Heart right ventricle (tissue), 16 donors: Measurements from ENCODE around the gene REG1B. TPM values are rescaled to one million over a fixed set of nuclear protein-coding genes. Genes with fewer than 3 reads are reported as not detected.

Experiments used
- ATAC-seq, 8 donors: fragments of 200-7000 bp; cut with Tn5 transposase; one replicate each; pipeline ENCODE4 v1.9.1; 2020; ENCODE audit warnings: mild to moderate bottlenecking in 8 of 8, moderate library complexity in 8 of 8, moderate number of reproducible peaks in 1 of 8
- DNase-seq, 2 donors: peaks; one replicate each; pipeline ENCODE4 v3.0.0-alpha.2; 2020
- H3K27ac ChIP-seq, 10 donors: fragments of 200-600 bp; sonication (generic) in 2 of 10; one replicate each; pipeline versions ENCODE4 v1.5.0 to v1.8.0; 2020 to 2022; ENCODE audit warnings: mild to moderate bottlenecking in 3 of 10
- H3K27me3 ChIP-seq, 7 donors: fragments of 200-600 bp; one replicate each; pipeline ENCODE4 v1.8.0; 2021 to 2022; ENCODE audit warnings: mild to moderate bottlenecking in 2 of 7
- H3K36me3 ChIP-seq, 9 donors: fragments of 200-600 bp; sonication (generic) in 1 of 9; one replicate each; pipeline versions ENCODE4 v1.5.0 to v1.8.0; 2020 to 2022; ENCODE audit warnings: mild to moderate bottlenecking in 2 of 9
- H3K4me1 ChIP-seq, 9 donors: fragments of 200-600 bp; sonication (generic) in 1 of 9; one replicate each; pipeline versions ENCODE4 v1.5.0 to v1.8.0; 2020 to 2022; ENCODE audit warnings: mild to moderate bottlenecking in 4 of 9
- H3K4me3 ChIP-seq, 10 donors: fragments of 200-600 bp; sonication (generic) in 2 of 10; one replicate each; pipeline versions ENCODE4 v1.5.0 to v1.8.0; 2020 to 2022; ENCODE audit warnings: mild to moderate bottlenecking in 7 of 10, moderate library complexity in 2 of 10
- H3K9me3 ChIP-seq, 11 donors: fragments of 200-600 bp in 10 of 11; sonication (generic) in 2 of 11; one replicate each; pipeline versions ENCODE4 v1.5.0 to v1.8.0; 2013 to 2022; ENCODE audit warnings: mild to moderate bottlenecking in 2 of 11, control low read depth in 1 of 11, moderate library complexity in 1 of 11
- WGBS, 2 donors: extraction: QIAGEN DNeasy Blood & Tissue Kit; methylation state at CpG; one replicate each; pipeline ENCODE4 v1.1.7; 2013; ENCODE audit warnings: inconsistent platforms in 1 of 2; 5-methylcytosine and 5-hydroxymethylcytosine counted together
- intact Hi-C, 10 donors: fragments of 100-400 bp; cut with DNase I; formaldehyde crosslinking; loops; one replicate each; pipeline versions ENCODE4 v1.11.1 to v1.14.2; 2022
- polyA plus RNA-seq, 2 donors: library from polyadenylated mRNA; stranded (reverse); fragments of 200-250 nt; gene quantifications; one replicate each; pipeline ENCODE4 v1.2.3, GENCODE V29; 2013
- total RNA-seq, 10 donors: library from RNA; stranded (reverse); fragmentation: NEBNext Ultra II Directional in 3 of 10; extraction: Animal tissue kit (Norgen Biotek cat#: 25700) in 3 of 10; gene quantifications; one replicate each; pipeline versions ENCODE4 v1.2.1 to v1.2.4, GENCODE V29; 2021 to 2023
- TF ChIP-seq, protein P1 (sequence below), 9 donors: fragments of 200-600 bp; sonication (generic) in 2 of 9; IDR thresholded peaks; one replicate each; pipeline versions ENCODE4 v1.5.0 to v1.8.0; 2021 to 2022; ENCODE audit warnings: antibody characterized with exemption in 9 of 9, mild to moderate bottlenecking in 5 of 9, moderate library complexity in 1 of 9
- donor health status: Arrhythmogenic right ventricular cardiomyopathy.
- donor health status: ischemic (EF 13 %, LVEDD 7.1; RV severe dilation, severe dysfunction).
- donor health status: healthy with polysubstance abuse.
- donor health status: DM: no; HTN: yes; CAD: no.
- donor health status: DM: no; HTN: no; CAD: no.
- donor health status: ischemic (EF 25% LVEDD 6.9; RV normal size, moderate dysfunction).
- donor health status: ischemic (EF 25% LVEDD 5.7; RV mildly dilated, moderate dysfunction).
- donor health status: healthy.
- donor health status: DM: yes; HTN: yes; CAD: no.
- donor health status: Ischemic cardiomyopathy.
- donor health status: ischemic (EF 35%, LVEDD 5.7; RV mildly dilated, moderate dysfunction).
- donor health status: nonischemic (EF 11% LVEDD 7.7; RV severe dilation, severe dysfunction).
- donor health status: DM: yes; HTN: yes; CAD: no.
- donor health status: PGD.
- donor health status: ischemic (EF 29% LVEDD 5.4; RV normal size, mild dysfunction).
- donor health status: nonischemic (EF 23%, LVEDD 6.1; RV moderate dilation, normal function).

Gene REG1B
- total and polyA plus RNA-seq, 12 donors: 0.23 to 0.49 (median 0.44) TPM; not detected in 8

DNA sequence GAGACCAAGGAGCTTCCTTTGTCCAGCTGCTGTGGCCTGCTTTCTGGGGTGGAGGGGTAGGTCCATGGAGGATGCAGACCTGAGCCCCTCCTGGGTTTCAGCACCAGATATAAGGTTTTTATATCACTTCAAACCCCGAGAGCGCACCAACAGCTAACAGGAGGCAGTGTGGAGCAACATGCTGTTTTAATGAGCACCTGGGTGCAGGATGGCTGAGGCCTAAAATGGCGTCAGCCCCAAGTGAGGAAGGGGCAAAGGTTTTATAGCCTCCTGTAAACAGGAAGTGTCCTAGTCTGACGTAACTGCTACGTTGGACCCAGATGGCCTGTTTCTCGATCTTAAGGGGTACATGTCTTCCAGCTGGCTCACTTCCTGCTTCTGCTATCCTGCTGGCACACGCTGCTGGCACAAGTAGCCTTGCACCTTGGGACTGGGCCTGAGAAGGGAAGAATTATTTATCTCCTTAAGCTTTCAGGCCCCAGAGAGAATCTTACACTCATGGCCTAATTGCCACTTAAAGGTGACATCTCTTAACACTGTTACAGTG lies 11.4 kb upstream of the REG1B start:
- TF ChIP-seq, protein P1, sequence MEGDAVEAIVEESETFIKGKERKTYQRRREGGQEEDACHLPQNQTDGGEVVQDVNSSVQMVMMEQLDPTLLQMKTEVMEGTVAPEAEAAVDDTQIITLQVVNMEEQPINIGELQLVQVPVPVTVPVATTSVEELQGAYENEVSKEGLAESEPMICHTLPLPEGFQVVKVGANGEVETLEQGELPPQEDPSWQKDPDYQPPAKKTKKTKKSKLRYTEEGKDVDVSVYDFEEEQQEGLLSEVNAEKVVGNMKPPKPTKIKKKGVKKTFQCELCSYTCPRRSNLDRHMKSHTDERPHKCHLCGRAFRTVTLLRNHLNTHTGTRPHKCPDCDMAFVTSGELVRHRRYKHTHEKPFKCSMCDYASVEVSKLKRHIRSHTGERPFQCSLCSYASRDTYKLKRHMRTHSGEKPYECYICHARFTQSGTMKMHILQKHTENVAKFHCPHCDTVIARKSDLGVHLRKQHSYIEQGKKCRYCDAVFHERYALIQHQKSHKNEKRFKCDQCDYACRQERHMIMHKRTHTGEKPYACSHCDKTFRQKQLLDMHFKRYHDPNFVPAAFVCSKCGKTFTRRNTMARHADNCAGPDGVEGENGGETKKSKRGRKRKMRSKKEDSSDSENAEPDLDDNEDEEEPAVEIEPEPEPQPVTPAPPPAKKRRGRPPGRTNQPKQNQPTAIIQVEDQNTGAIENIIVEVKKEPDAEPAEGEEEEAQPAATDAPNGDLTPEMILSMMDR (IDR thresholded peaks at IDR 0.05): no peak
- Histone ChIP-seq H3K9me3 (peaks cover 0 to 22% (median 9%) of the 10 kb centered on the region in 11 donors), H3K4me1 (no peaks in the 10 kb centered on the region), H3K4me3 (no peak overlapping the region), H3K27ac (no peak overlapping the region), H3K36me3 (no peaks in the 10 kb centered on the region), H3K27me3 (no peaks in the 10 kb centered on the region)
- WGBS, 2 donors: 56 to 60% methylated on average over 7 of the region's 7 CpGs
- intact Hi-C loops: no loop called here
- ATAC-seq: no peak
- no peak for DNase-seq

DNA sequence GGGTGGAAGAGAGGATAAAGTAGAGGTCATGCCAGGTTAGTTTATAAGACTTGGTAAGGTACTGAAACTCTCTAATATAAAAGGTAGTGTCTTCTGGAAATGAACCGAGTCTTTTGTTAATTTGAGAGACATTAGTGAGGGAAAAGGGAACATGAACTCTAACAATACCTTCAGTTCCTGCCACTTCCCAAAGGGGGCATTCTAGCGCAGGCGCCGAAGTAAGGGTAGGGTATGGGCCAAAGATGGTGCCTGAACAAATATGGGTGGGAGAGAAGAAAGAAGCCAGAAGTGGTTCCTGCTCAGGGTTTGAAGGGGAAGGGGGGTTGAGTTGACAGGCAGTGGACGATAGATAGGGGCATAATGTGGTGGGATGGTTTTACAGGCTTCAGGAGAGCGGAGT lies 10.1 kb upstream of the REG1B start:
- H3K9me3 ChIP-seq: peaks cover 0 to 28% (median 9%) of the 10 kb centered on the region in 11 donors
- no peaks in the 10 kb centered on the region for H3K36me3 ChIP-seq
- intact Hi-C loops: no loop called here
- 86 to 90% methylated on average over 6 of the region's 6 CpGs for WGBS, 2 donors
- DNase-seq (no peak), ATAC-seq (no peak)
- H3K27ac ChIP-seq: no peak overlapping the region
- H3K4me3 ChIP-seq: no peak overlapping the region
- H3K27me3 ChIP-seq: no peaks in the 10 kb centered on the region
- TF ChIP-seq, protein P1 (IDR thresholded peaks at IDR 0.05): no peak
- H3K4me1 ChIP-seq: no peaks in the 10 kb centered on the region

DNA sequence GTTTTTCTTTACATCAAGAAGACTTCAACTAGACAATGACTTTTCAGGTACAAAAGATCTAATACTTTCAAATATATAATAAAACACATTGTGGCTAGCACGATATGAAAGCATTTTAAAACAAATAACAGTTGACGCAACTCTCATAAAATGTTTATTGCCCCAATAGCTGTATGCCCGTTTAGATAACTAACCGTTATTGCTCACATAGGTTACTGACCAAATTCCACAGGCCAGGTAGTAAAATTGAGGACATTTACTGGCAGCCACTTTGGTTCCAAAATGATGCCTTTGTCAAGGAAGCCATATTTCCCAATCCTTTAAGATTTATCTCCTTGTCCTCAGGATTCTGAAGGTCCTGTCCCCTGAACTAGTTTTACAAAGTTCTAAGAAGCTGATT lies 2.9 kb upstream of the REG1B start:
- Histone ChIP-seq H3K27me3 (no peaks in the 10 kb centered on the region), H3K27ac (no peak overlapping the region), H3K9me3 (peaks cover 0 to 11% (median 0%) of the 10 kb centered on the region in 11 donors), H3K4me1 (no peaks in the 10 kb centered on the region), H3K36me3 (no peaks in the 10 kb centered on the region), H3K4me3 (no peak overlapping the region)
- 90 to 91% methylated on average over 4 of the region's 4 CpGs for WGBS, 2 donors
- ATAC-seq: no peak
- TF ChIP-seq, protein P1 (IDR thresholded peaks at IDR 0.05): no peak
- no peak for DNase-seq
- intact Hi-C loops: loop anchor here in 1 of 10 donors (5.0 kb wide), 1 partner anchor 957 kb away; no protein-coding TSS in a partner anchor

DNA sequence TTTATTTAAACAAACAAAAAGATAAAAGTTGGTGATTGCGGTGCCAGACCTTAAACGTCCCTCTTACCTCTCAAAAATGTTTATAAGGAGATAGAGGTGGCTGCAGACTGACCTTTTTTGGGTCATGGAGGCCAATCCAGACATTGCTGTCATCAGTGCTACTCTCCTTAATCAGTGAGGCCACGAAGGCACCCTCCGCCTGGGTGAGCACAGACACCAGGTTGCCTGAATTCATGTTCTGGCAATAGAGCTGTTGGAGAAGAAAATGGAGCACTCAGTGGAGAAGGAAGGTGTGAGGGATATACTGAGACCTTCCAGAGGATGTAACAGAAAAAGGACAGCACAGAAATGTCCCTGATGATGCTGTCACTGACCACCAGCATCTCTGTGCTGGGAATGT lies 1.5 kb downstream of the REG1B start:
- Histone ChIP-seq H3K36me3 (no peaks in the 10 kb centered on the region), H3K27ac (no peak overlapping the region), H3K4me3 (no peak overlapping the region), H3K27me3 (no peaks in the 10 kb centered on the region), H3K4me1 (no peaks in the 10 kb centered on the region), H3K9me3 (no peaks in the 10 kb centered on the region)
- 56 to 66% methylated on average over 4 of the region's 4 CpGs for WGBS, 2 donors
- TF ChIP-seq, protein P1 (IDR thresholded peaks at IDR 0.05): no peak
- intact Hi-C loops: no loop called here
- ATAC-seq (no peak), DNase-seq (no peak)
